Thymus (tissue), 11 donors: Measurements from ENCODE around the gene COX20. TPM values are rescaled to one million over a fixed set of nuclear protein-coding genes. Genes with fewer than 3 reads are reported as not detected.

Experiments used
- DNase-seq, 9 donors: peaks; one replicate each; pipeline ENCODE4 v3.0.0-alpha.2; 2013; ENCODE audit warnings: low spot score in 9 of 9, low read depth in 6 of 9, missing footprints in 1 of 9
- H3K27ac ChIP-seq, 2 donors: one replicate each; pipeline ENCODE4 v1.5.1; 2013; ENCODE audit warnings: control low read depth in 1 of 2, low read depth in 1 of 2, low read length in 1 of 2, mild to moderate bottlenecking in 1 of 2, moderate library complexity in 1 of 2
- H3K27me3 ChIP-seq, 2 donors: one replicate each; pipeline ENCODE4 v1.5.1; 2013; ENCODE audit warnings: low read length in 1 of 2; ENCODE audit not compliant: control insufficient read depth in 2 of 2, insufficient read depth in 1 of 2
- H3K36me3 ChIP-seq, 2 donors: one replicate each; pipeline ENCODE4 v1.5.1; 2013; ENCODE audit warnings: low read length in 1 of 2, mild to moderate bottlenecking in 1 of 2, moderate library complexity in 1 of 2; ENCODE audit not compliant: control insufficient read depth in 2 of 2, insufficient read depth in 2 of 2
- H3K4me1 ChIP-seq, 2 donors: one replicate each; pipeline ENCODE4 v1.5.1; 2013; ENCODE audit warnings: low read length in 2 of 2; ENCODE audit not compliant: control insufficient read depth in 2 of 2, insufficient read depth in 2 of 2
- H3K4me3 ChIP-seq, 2 donors: one replicate each; pipeline ENCODE4 v1.5.1; 2013; ENCODE audit warnings: low read length in 2 of 2, control low read depth in 1 of 2, mild to moderate bottlenecking in 1 of 2
- H3K9me3 ChIP-seq, 2 donors: one replicate each; pipeline ENCODE4 v1.5.1; 2013; ENCODE audit warnings: low read length in 1 of 2, mild to moderate bottlenecking in 1 of 2; ENCODE audit not compliant: control insufficient read depth in 2 of 2, insufficient read depth in 1 of 2
- WGBS: extraction: QIAGEN DNeasy Blood & Tissue Kit; methylation state at CpG from one replicate; pipeline ENCODE4 v1.1.7; 2013; 5-methylcytosine and 5-hydroxymethylcytosine counted together
- polyA plus RNA-seq: library from polyadenylated mRNA; stranded (reverse); fragments of 200-250 nt; gene quantifications from one replicate; pipeline ENCODE4 v1.2.3, GENCODE V29; 2013
- total RNA-seq: library from RNA; stranded (reverse); fragments of 120-200 nt; gene quantifications from one replicate; pipeline ENCODE4 v1.2.4, GENCODE V29; 2013
- donor health status: healthy.

Gene COX20
- total and polyA plus RNA-seq, 2 donors: 26.9 to 60.8 TPM

GRCh38 chr1:244851546-244852231 is 16.2 kb downstream of the COX20 start:
- Histone ChIP-seq H3K4me3 (no peak overlapping the region), H3K9me3 (no peaks in the 10 kb centered on the region), H3K27ac (no peak overlapping the region), H3K4me1 (peaks cover 4 to 11% of the 10 kb centered on the region in 2 donors), H3K27me3 (no peaks in the 10 kb centered on the region), H3K36me3 (peaks cover 14 to 98% of the 10 kb centered on the region in 2 donors)
- DNase-seq: no peak
- 97% methylated on average over 4 of the region's 4 CpGs for WGBS

GRCh38 chr1:244852694-244853093 is 17.2 kb downstream of the COX20 start:
- H3K4me3 ChIP-seq: no peak overlapping the region
- no peak overlapping the region for H3K27ac ChIP-seq
- H3K27me3 ChIP-seq: no peaks in the 10 kb centered on the region
- no peak for DNase-seq
- no peaks in the 10 kb centered on the region for H3K9me3 ChIP-seq
- 95% methylated on average over 1 of the region's 1 CpG for WGBS
- H3K4me1 ChIP-seq: peaks cover 8 to 14% of the 10 kb centered on the region in 2 donors
- peaks cover 21 to 99% of the 10 kb centered on the region in 2 donors for H3K36me3 ChIP-seq

GRCh38 chr1:244854166-244854565 is 18.7 kb downstream of the COX20 start:
- 5% methylated on average over 5 of the region's 5 CpGs for WGBS
- Histone ChIP-seq H3K4me3 (no peak overlapping the region), H3K9me3 (no peaks in the 10 kb centered on the region), H3K27me3 (no peaks in the 10 kb centered on the region), H3K36me3 (peaks cover 30 to 99% of the 10 kb centered on the region in 2 donors), H3K27ac (no peak overlapping the region), H3K4me1 (peaks cover 8 to 17% of the 10 kb centered on the region in 2 donors)
- DNase-seq: peak in 1 of 9 donors; percentile 44

GRCh38 chr1:244854865-244855578 is 19.6 kb downstream of the COX20 start:
- H3K4me1 ChIP-seq: peaks cover 8 to 20% of the 10 kb centered on the region in 2 donors
- H3K27ac ChIP-seq: no peak overlapping the region
- H3K4me3 ChIP-seq: no peak overlapping the region

GRCh38 chr1:244857761-244858160 is 22.3 kb downstream of the COX20 start:
- no peak for DNase-seq
- Histone ChIP-seq H3K9me3 (no peaks in the 10 kb centered on the region), H3K36me3 (peaks cover 36 to 90% of the 10 kb centered on the region in 2 donors), H3K4me3 (no peak overlapping the region), H3K27ac (no peak overlapping the region), H3K4me1 (peaks cover 17 to 34% of the 10 kb centered on the region in 2 donors), H3K27me3 (no peaks in the 10 kb centered on the region)
- WGBS: 80% methylated on average over 3 of the region's 3 CpGs

More at GRCh38 chr1:244854865-244855578, 19.6 kb downstream of the COX20 start:
- Histone ChIP-seq H3K27me3 (no peaks in the 10 kb centered on the region), H3K9me3 (no peaks in the 10 kb centered on the region), H3K36me3 (peaks cover 38 to 99% of the 10 kb centered on the region in 2 donors)
- 38% methylated on average over 7 of the region's 7 CpGs for WGBS
- DNase-seq: no peak

GRCh38 chr1:244858357-244858756 is 22.9 kb downstream of the COX20 start:
- Histone ChIP-seq H3K4me1 (peaks cover 17 to 34% of the 10 kb centered on the region in 2 donors), H3K4me3 (no peak overlapping the region), H3K9me3 (no peaks in the 10 kb centered on the region), H3K27me3 (no peaks in the 10 kb centered on the region), H3K27ac (no peak overlapping the region), H3K36me3 (peaks cover 36 to 84% of the 10 kb centered on the region in 2 donors)
- WGBS: 95% methylated on average over 1 of the region's 1 CpG
- DNase-seq: no peak

GRCh38 chr1:244860078-244860477 is 24.6 kb downstream of the COX20 start:
- H3K9me3 ChIP-seq: no peaks in the 10 kb centered on the region
- no peaks in the 10 kb centered on the region for H3K27me3 ChIP-seq
- H3K36me3 ChIP-seq: peaks cover 36 to 67% of the 10 kb centered on the region in 2 donors
- H3K27ac ChIP-seq: no peak overlapping the region
- H3K4me3 ChIP-seq: no peak overlapping the region
- 91% methylated on average over 9 of the region's 9 CpGs for WGBS
- no peak for DNase-seq
- H3K4me1 ChIP-seq: peaks cover 17 to 34% of the 10 kb centered on the region in 2 donors

GRCh38 chr1:244860914-244861610 is 25.6 kb downstream of the COX20 start:
- H3K4me1 ChIP-seq: peaks cover 15 to 29% of the 10 kb centered on the region in 2 donors
- 27% methylated on average over 2 of the region's 2 CpGs for WGBS

GRCh38 chr1:244861683-244862082 is 26.2 kb downstream of the COX20 start:
- Histone ChIP-seq H3K4me1 (peaks cover 15 to 31% of the 10 kb centered on the region in 2 donors), H3K4me3 (peak overlapping the region; percentile 50 to 74), H3K36me3 (peaks cover 27 to 51% of the 10 kb centered on the region in 2 donors), H3K9me3 (no peaks in the 10 kb centered on the region), H3K27me3 (no peaks in the 10 kb centered on the region), H3K27ac (peak overlapping the region; percentile 25 to 91)
- peak in 1 of 9 donors; percentile 16 for DNase-seq
- WGBS: 9% methylated on average over 2 of the region's 2 CpGs

More at GRCh38 chr1:244860914-244861610, 25.6 kb downstream of the COX20 start:
- Histone ChIP-seq H3K4me3 (peak overlapping the region; percentile 50 to 74), H3K27ac (peak overlapping the region in 1 of 2 donors; percentile 14), H3K9me3 (no peaks in the 10 kb centered on the region), H3K36me3 (peaks cover 27 to 57% of the 10 kb centered on the region in 2 donors), H3K27me3 (no peaks in the 10 kb centered on the region)
- DNase-seq: no peak
